ENCODE results near the gene DIPK2A. TPM values are rescaled to one million over a fixed set of nuclear protein-coding genes. Genes with fewer than 3 reads are reported as not detected.

Gene DIPK2A
- total RNA-seq, 1 experiment from 2014 or later = 11.0 TPM

GRCh38 chr3:143978263-143978631, 6.6 kb downstream of the DIPK2A start (continued):
- TF ChIP-seq POLR2A (IDR thresholded peaks at IDR 0.05; ENCODE audit: borderline replicate concordance, extremely low read depth, insufficient read depth, insufficient read length) (no peak), ATF3 (IDR thresholded peaks at IDR 0.05) (no peak), ZBTB33 (IDR thresholded peaks at IDR 0.05; ENCODE audit: extremely low read depth, insufficient replicate concordance, low read length) (no peak)

GRCh38 chr3:143979041-143979440, 7.4 kb downstream of the DIPK2A start:
- ChIA-PET POLR2A (no interaction called here), CTCF (no interaction called here), RAD21 (ENCODE audit: low non-redundant PET in 1 of 2, low total read pairs in 2 of 2, uncharacterized antibody in 2 of 2, unreplicated experiment in 2 of 2) (no interaction called here)
- no peak overlapping the region for H3K27ac ChIP-seq (ENCODE audit: low read depth, low read length)
- H3K4me1 ChIP-seq (ENCODE audit: control insufficient read depth in 1 of 2, insufficient read depth in 2 of 2, low read length in 2 of 2) = peaks cover 2 to 4% of the 10 kb centered on the region in 2 experiments; a peak in 3 of 4 replicates
- H3K9me3 ChIP-seq (ENCODE audit: control insufficient read depth in 1 of 2, insufficient read depth in 1 of 2, low read depth in 1 of 2, low read length in 2 of 2) = no peaks in the 10 kb centered on the region
- no peak overlapping the region for H2AFZ ChIP-seq (ENCODE audit: low read depth, low read length, poor library complexity, severe bottlenecking)
- H3K9ac ChIP-seq (ENCODE audit: low read length) = no peak overlapping the region
- H3K4me2 ChIP-seq (ENCODE audit: low read length) = no peak overlapping the region
- H3K9me2 ChIP-seq (ENCODE audit: insufficient read depth) = no peaks in the 10 kb centered on the region
- DNase-seq (ENCODE audit: low read depth, low spot score) (no peak), ATAC-seq (no peak)
- H4K20me1 ChIP-seq (ENCODE audit: insufficient read depth) = 0 out of 2 replicates have a peak, but pooled peaks cover 5% of the 10 kb centered on the region
- H3K4me3 ChIP-seq (replicated peaks in 1 of 2; ENCODE audit: low read depth in 1 of 2, low read length in 2 of 2) = no peak overlapping the region
- peaks cover 86% of the 10 kb centered on the region for H3K79me2 ChIP-seq (ENCODE audit: insufficient read depth, low read length)
- intact Hi-C loops (cut with micrococcal nuclease) = loop anchor here (10.0 kb wide), 1 partner anchor 1786 kb away; no protein-coding TSS in a partner anchor
- no peaks in the 10 kb centered on the region for H3K36me3 ChIP-seq (ENCODE audit: control insufficient read depth in 1 of 2, insufficient read depth in 2 of 2, low read length in 2 of 2)
- no peaks in the 10 kb centered on the region for H3K27me3 ChIP-seq (ENCODE audit: insufficient read depth, low read length)
- no TSS peak for BruUV-seq (replicated peaks)
- no peak for TF ChIP-seq SRF (IDR thresholded peaks at IDR 0.05; ENCODE audit: low read depth)
- no peak for TF ChIP-seq TCF7L2 (IDR thresholded peaks at IDR 0.05; ENCODE audit: borderline replicate concordance, extremely low read depth, insufficient read depth, insufficient read length)
- TF ChIP-seq EGR1 (IDR thresholded peaks at IDR 0.05; ENCODE audit: low read depth) = no peak
- no peak for TF ChIP-seq CBX3 (IDR thresholded peaks at IDR 0.05; ENCODE audit: low read depth)
- no peak for TF ChIP-seq EZH2 (IDR thresholded peaks at IDR 0.05)
- TF ChIP-seq YY1 (IDR thresholded peaks at IDR 0.05; ENCODE audit: extremely low read depth, insufficient replicate concordance, low read depth, low read length) = no peak
- no peak for TF ChIP-seq RAD21 (IDR thresholded peaks at IDR 0.05; ENCODE audit: low read depth)
- TF ChIP-seq ELF1 (IDR thresholded peaks at IDR 0.05; ENCODE audit: borderline replicate concordance, low read depth) = no peak
- TF ChIP-seq EZH2phosphoT487 (IDR thresholded peaks at IDR 0.05; ENCODE audit: borderline replicate concordance) = no peak
- no peak for TF ChIP-seq CEBPB (IDR thresholded peaks at IDR 0.05; ENCODE audit: low read depth)
- no peak for TF ChIP-seq MAX (IDR thresholded peaks at IDR 0.05)
- TF ChIP-seq SIN3A (IDR thresholded peaks at IDR 0.05; ENCODE audit: low read depth) = no peak
- no peak for TF ChIP-seq FOSL1 (IDR thresholded peaks at IDR 0.05; ENCODE audit: low read depth)
- TF ChIP-seq, protein P1, sequence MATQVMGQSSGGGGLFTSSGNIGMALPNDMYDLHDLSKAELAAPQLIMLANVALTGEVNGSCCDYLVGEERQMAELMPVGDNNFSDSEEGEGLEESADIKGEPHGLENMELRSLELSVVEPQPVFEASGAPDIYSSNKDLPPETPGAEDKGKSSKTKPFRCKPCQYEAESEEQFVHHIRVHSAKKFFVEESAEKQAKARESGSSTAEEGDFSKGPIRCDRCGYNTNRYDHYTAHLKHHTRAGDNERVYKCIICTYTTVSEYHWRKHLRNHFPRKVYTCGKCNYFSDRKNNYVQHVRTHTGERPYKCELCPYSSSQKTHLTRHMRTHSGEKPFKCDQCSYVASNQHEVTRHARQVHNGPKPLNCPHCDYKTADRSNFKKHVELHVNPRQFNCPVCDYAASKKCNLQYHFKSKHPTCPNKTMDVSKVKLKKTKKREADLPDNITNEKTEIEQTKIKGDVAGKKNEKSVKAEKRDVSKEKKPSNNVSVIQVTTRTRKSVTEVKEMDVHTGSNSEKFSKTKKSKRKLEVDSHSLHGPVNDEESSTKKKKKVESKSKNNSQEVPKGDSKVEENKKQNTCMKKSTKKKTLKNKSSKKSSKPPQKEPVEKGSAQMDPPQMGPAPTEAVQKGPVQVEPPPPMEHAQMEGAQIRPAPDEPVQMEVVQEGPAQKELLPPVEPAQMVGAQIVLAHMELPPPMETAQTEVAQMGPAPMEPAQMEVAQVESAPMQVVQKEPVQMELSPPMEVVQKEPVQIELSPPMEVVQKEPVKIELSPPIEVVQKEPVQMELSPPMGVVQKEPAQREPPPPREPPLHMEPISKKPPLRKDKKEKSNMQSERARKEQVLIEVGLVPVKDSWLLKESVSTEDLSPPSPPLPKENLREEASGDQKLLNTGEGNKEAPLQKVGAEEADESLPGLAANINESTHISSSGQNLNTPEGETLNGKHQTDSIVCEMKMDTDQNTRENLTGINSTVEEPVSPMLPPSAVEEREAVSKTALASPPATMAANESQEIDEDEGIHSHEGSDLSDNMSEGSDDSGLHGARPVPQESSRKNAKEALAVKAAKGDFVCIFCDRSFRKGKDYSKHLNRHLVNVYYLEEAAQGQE (IDR thresholded peaks at IDR 0.05; ENCODE audit: low read depth) = no peak
- no peak for TF ChIP-seq POLR2A (IDR thresholded peaks at IDR 0.05; ENCODE audit: borderline replicate concordance, extremely low read depth, insufficient read depth, insufficient read length)
- no peak for TF ChIP-seq ZNF274 (IDR thresholded peaks at IDR 0.05; ENCODE audit: low read depth, low read length)
- TF ChIP-seq ZFX (IDR thresholded peaks at IDR 0.05) = no peak
- no peak for TF ChIP-seq ZBTB33 (IDR thresholded peaks at IDR 0.05; ENCODE audit: extremely low read depth, insufficient replicate concordance, low read length)

Measured in HCT116 (cell line).